Large intestine (tissue), 3 donors: ENCODE results near the gene SORCS3. TPM values are rescaled to one million over a fixed set of nuclear protein-coding genes. Genes with fewer than 3 reads are reported as not detected.

ENCODE experiments used
- DNase-seq, 2 donors: peaks; one replicate each; pipeline versions ENCODE4 v3.0.0 to v3.0.0-alpha.2; 2013
- H3K27ac ChIP-seq: one replicate; pipeline ENCODE4 v1.5.1; 2013; ENCODE audit warnings: low read length
- H3K27me3 ChIP-seq: 2 replicates; pipeline ENCODE4 v1.6.1; 2013; ENCODE audit warnings: low read length; ENCODE audit not compliant: control insufficient read depth, insufficient read depth
- H3K36me3 ChIP-seq: 2 replicates; pipeline ENCODE4 v1.6.1; 2013; ENCODE audit warnings: low read length; ENCODE audit not compliant: control insufficient read depth, insufficient read depth
- H3K4me1 ChIP-seq: one replicate; pipeline ENCODE4 v1.6.1; 2013; ENCODE audit warnings: low read length; ENCODE audit not compliant: control insufficient read depth, insufficient read depth
- H3K4me3 ChIP-seq: one replicate; pipeline ENCODE4 v1.5.1; 2013; ENCODE audit warnings: low read length
- H3K9me3 ChIP-seq: one replicate; pipeline ENCODE4 v1.6.1; 2013; ENCODE audit warnings: mild to moderate bottlenecking, low read depth, low read length, moderate library complexity; ENCODE audit not compliant: control insufficient read depth
- WGBS: methylation state at CpG from one replicate; pipeline ENCODE4 v1.1.5; 2013; ENCODE audit warnings: low lambda C conversion rate; ENCODE audit not compliant: insufficient coverage; 5-methylcytosine and 5-hydroxymethylcytosine counted together
- polyA plus RNA-seq: library from polyadenylated mRNA; unstranded; fragments of 120-200 nt; gene quantifications from one replicate; pipeline ENCODE4 v1.2.1, GENCODE V29; 2013

SORCS3 gene
- polyA plus RNA-seq, 1 donor: 1.7 TPM

- DNase-seq: no peak
- Histone ChIP-seq H3K9me3 (no peaks in the 10 kb centered on the region), H3K27me3 (no peaks in the 10 kb centered on the region), H3K4me1 (no peaks in the 10 kb centered on the region), H3K4me3 (no peak overlapping the region), H3K36me3 (no peaks in the 10 kb centered on the region), H3K27ac (no peak overlapping the region)
- 100% methylated on average over 1 of the region's 2 CpGs for WGBS
Measured at GRCh38 chr10:104908581-104908980, 267.5 kb downstream of the SORCS3 start.

- H3K36me3 ChIP-seq: no peaks in the 10 kb centered on the region
- no peaks in the 10 kb centered on the region for H3K9me3 ChIP-seq
- H3K4me1 ChIP-seq: no peaks in the 10 kb centered on the region
- H3K4me3 ChIP-seq: no peak overlapping the region
- DNase-seq: no peak
- no peaks in the 10 kb centered on the region for H3K27me3 ChIP-seq
- no peak overlapping the region for H3K27ac ChIP-seq
- WGBS: no CpG with 5 or more reads among the region's 3 CpGs
Measured at GRCh38 chr10:104910712-104911111, 269.6 kb downstream of the SORCS3 start.

- no peaks in the 10 kb centered on the region for H3K27me3 ChIP-seq
- H3K36me3 ChIP-seq: no peaks in the 10 kb centered on the region
- no peaks in the 10 kb centered on the region for H3K4me1 ChIP-seq
- no peak overlapping the region for H3K27ac ChIP-seq
- no peak overlapping the region for H3K4me3 ChIP-seq
- no peaks in the 10 kb centered on the region for H3K9me3 ChIP-seq
- no CpG with 5 or more reads among the region's 2 CpGs for WGBS
- no peak for DNase-seq
Measured at GRCh38 chr10:104913390-104913789, 272.3 kb downstream of the SORCS3 start.

- DNase-seq: no peak
- Histone ChIP-seq H3K36me3 (no peaks in the 10 kb centered on the region), H3K4me3 (no peak overlapping the region), H3K4me1 (no peaks in the 10 kb centered on the region), H3K9me3 (no peaks in the 10 kb centered on the region), H3K27ac (no peak overlapping the region), H3K27me3 (no peaks in the 10 kb centered on the region)
- no CpG with 5 or more reads among the region's 2 CpGs for WGBS
Measured at GRCh38 chr10:104920476-104920875, 279.4 kb downstream of the SORCS3 start.

- H3K27me3 ChIP-seq: no peaks in the 10 kb centered on the region
- no peaks in the 10 kb centered on the region for H3K36me3 ChIP-seq
- no peak overlapping the region for H3K27ac ChIP-seq
- H3K4me1 ChIP-seq: no peaks in the 10 kb centered on the region
- no peaks in the 10 kb centered on the region for H3K9me3 ChIP-seq
- H3K4me3 ChIP-seq: no peak overlapping the region
- WGBS: no CpG with 5 or more reads among the region's 5 CpGs
- DNase-seq: no peak
Measured at GRCh38 chr10:104921763-104922162, 280.7 kb downstream of the SORCS3 start.

GRCh38 chr10:104922810-104923209 lies 281.7 kb downstream of the SORCS3 start:
- no CpG with 5 or more reads among the region's 3 CpGs for WGBS
- H3K27me3 ChIP-seq: no peaks in the 10 kb centered on the region
- no peaks in the 10 kb centered on the region for H3K4me1 ChIP-seq
- DNase-seq: no peak
- no peaks in the 10 kb centered on the region for H3K9me3 ChIP-seq
- H3K36me3 ChIP-seq: no peaks in the 10 kb centered on the region
- H3K27ac ChIP-seq: no peak overlapping the region
- H3K4me3 ChIP-seq: no peak overlapping the region

GRCh38 chr10:104923501-104923900 lies 282.4 kb downstream of the SORCS3 start:
- no peaks in the 10 kb centered on the region for H3K4me1 ChIP-seq
- WGBS: 83% methylated on average over 1 of the region's 3 CpGs
- no peak overlapping the region for H3K4me3 ChIP-seq
- H3K27me3 ChIP-seq: no peaks in the 10 kb centered on the region
- H3K9me3 ChIP-seq: no peaks in the 10 kb centered on the region
- no peak overlapping the region for H3K27ac ChIP-seq
- H3K36me3 ChIP-seq: no peaks in the 10 kb centered on the region
- no peak for DNase-seq

- H3K4me3 ChIP-seq: no peak overlapping the region
- no peak overlapping the region for H3K27ac ChIP-seq
- no peaks in the 10 kb centered on the region for H3K36me3 ChIP-seq
- no peak for DNase-seq
- no CpG with 5 or more reads among the region's 6 CpGs for WGBS
- no peaks in the 10 kb centered on the region for H3K4me1 ChIP-seq
- H3K9me3 ChIP-seq: no peaks in the 10 kb centered on the region
- H3K27me3 ChIP-seq: no peaks in the 10 kb centered on the region
Measured at GRCh38 chr10:104924101-104924795, 283.2 kb downstream of the SORCS3 start.

- no peaks in the 10 kb centered on the region for H3K27me3 ChIP-seq
- H3K4me3 ChIP-seq: no peak overlapping the region
- no peaks in the 10 kb centered on the region for H3K4me1 ChIP-seq
- H3K9me3 ChIP-seq: no peaks in the 10 kb centered on the region
- no peak overlapping the region for H3K27ac ChIP-seq
- H3K36me3 ChIP-seq: no peaks in the 10 kb centered on the region
- no peak for DNase-seq
- WGBS: 80% methylated on average over 1 of the region's 3 CpGs
Measured at GRCh38 chr10:104925232-104925851, 284.3 kb downstream of the SORCS3 start.

GRCh38 chr10:104928734-104929133 lies 287.6 kb downstream of the SORCS3 start:
- no peaks in the 10 kb centered on the region for H3K27me3 ChIP-seq
- WGBS: 100% methylated on average over 1 of the region's 2 CpGs
- no peaks in the 10 kb centered on the region for H3K4me1 ChIP-seq
- H3K9me3 ChIP-seq: no peaks in the 10 kb centered on the region
- DNase-seq: no peak
- no peak overlapping the region for H3K4me3 ChIP-seq
- H3K36me3 ChIP-seq: no peaks in the 10 kb centered on the region
- H3K27ac ChIP-seq: no peak overlapping the region
